WI38 (cell line): Measurements from ENCODE around the gene PALM.

ENCODE experiments used
- H3K4me3 ChIP-seq: 2 replicates; pipeline ENCODE4 v1.5.1; 2011; ENCODE audit warnings: low read depth, mild to moderate bottlenecking, control low read depth, low read length
- TF ChIP-seq, protein P1 (sequence below): IDR thresholded peaks from 2 replicates; pipeline ENCODE4 v1.5.1; 2012; ENCODE audit warnings: low read depth, mild to moderate bottlenecking, control low read depth, low read length

The PALM gene

DNA sequence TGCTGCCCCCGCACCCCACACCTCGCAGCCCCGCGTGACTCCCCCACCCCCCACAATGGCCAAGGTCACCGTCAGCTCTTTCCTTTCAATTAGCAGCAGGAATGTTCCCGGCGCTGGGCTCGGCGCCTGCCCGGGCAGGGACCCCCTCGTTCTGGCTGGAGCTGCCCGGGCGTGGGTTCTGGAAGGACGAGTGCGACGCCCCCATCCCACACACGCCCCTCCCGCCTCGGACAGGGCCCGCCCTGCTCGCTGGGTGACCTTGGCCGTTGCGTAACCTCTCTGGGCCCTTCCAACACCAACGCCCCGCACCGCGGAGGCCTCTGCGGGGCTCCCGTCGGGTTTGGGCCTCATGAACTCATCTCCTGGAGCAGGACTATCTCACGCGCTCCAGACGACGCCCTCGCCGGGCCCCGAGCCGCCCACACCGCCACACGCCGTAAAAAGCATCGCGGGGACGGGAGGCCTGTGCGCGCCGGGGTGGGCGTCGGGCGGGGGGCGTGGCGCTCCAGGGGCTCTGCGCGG lies 10.3 kb downstream of the PALM start:
- TF ChIP-seq, protein P1, sequence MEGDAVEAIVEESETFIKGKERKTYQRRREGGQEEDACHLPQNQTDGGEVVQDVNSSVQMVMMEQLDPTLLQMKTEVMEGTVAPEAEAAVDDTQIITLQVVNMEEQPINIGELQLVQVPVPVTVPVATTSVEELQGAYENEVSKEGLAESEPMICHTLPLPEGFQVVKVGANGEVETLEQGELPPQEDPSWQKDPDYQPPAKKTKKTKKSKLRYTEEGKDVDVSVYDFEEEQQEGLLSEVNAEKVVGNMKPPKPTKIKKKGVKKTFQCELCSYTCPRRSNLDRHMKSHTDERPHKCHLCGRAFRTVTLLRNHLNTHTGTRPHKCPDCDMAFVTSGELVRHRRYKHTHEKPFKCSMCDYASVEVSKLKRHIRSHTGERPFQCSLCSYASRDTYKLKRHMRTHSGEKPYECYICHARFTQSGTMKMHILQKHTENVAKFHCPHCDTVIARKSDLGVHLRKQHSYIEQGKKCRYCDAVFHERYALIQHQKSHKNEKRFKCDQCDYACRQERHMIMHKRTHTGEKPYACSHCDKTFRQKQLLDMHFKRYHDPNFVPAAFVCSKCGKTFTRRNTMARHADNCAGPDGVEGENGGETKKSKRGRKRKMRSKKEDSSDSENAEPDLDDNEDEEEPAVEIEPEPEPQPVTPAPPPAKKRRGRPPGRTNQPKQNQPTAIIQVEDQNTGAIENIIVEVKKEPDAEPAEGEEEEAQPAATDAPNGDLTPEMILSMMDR: no peak
- H3K4me3 ChIP-seq: no peak overlapping the region

DNA sequence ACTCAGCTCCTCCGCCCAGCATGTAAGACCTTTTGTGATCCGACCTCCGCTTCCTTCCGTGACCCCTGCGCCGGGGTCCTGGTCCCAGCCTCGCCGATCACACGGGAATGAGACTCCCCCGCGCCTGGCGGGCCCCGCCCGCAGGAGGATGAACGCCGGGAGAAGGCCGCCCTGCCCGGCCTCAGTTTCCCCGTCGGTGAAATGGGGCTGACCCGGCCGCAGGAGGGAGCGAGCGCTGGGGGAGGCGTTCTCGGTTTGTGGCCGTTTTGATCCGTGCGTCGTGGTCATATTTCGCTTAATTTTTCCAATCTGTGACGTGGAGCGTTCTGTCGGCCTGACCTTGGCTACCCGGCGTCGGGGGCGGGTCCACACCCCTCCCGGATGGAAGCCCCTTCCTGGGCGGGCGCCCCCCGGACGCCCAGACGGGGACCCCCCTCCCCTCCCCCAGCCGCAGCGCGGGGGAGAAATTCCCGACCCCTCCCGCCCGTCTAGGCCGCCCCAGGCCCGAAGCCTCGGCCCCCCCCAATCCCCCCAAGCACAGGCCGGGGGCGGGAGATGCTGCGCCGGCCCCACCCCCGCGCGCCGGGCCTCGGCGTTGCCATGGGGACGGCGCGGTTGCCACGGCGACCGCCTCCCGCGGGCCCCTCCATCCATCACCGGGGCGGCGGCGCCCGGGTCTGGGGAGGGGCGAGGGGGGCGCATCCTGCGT lies 11.1 kb downstream of the PALM start:
- TF ChIP-seq, protein P1: no peak
- no peak overlapping the region for H3K4me3 ChIP-seq

DNA sequence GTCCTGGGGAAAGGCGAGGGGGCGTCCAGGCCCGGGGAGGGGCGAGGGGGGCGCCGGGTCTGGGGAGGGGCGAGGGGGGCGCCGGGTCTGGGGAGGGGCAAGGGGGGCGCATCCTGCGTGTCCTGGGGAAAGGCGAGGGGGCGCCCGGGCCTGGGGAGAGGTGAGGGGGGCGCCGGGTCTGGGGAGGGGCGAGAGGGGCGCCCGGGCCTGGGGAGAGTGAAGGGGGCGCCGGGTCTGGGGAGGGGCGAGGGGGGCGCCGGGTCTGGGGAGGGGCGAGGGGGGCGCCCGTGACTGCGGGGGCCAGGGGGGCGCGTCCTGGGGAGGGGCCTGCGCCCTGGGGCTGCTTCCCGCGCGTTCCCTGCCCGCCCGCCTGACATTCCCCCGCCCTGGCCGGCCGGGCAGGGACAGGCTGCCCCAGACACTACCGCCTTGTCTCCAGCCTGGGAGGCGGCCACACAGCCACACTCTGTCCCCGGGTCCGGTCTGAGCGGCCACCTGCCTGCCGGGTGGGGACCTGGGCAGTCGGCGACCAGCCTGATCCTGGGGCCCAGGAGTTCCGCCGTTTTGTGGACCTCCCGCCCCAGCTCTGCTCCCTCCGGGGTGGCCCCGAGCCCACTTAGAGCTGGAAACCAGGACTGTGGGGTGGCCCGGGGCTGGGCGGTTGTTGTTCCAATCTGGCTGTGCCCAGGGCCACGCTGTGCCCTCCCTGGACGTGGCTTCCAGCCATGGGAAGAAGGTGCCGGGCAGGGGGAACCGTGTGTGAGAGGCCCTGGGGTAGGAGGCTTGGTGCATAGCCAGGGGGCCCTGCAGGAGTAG lies 11.8 kb downstream of the PALM start:
- TF ChIP-seq, protein P1: no peak
- no peak overlapping the region for H3K4me3 ChIP-seq

DNA sequence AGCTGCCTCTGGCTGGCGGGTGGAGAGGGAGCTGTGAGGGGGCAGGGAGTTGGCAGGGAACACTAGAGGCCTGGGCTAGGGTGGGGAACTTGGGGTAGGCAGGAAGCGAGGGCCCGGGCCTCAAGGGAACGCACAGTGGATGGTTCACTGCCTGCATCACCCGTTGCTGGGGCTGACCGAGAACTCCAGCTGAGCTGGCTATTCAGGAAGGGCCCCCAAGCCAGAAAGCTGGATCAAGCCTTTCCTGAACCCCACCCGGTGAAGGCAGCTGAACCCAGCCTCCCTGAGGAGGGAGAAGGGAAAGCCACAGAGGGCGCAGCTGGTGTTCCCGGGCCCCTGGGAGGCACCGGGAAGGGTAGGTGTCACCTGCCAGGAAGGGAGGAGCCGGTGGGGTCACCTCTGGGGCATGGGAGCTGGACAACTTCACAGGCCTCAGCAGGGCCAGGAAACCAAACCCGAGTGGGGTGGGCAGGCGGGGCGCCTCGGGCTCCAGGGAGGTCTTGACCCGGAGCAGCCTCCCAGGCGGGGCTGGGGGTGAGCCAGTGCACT lies 13.9 kb downstream of the PALM start:
- TF ChIP-seq, protein P1: no peak
- H3K4me3 ChIP-seq: no peak overlapping the region

DNA sequence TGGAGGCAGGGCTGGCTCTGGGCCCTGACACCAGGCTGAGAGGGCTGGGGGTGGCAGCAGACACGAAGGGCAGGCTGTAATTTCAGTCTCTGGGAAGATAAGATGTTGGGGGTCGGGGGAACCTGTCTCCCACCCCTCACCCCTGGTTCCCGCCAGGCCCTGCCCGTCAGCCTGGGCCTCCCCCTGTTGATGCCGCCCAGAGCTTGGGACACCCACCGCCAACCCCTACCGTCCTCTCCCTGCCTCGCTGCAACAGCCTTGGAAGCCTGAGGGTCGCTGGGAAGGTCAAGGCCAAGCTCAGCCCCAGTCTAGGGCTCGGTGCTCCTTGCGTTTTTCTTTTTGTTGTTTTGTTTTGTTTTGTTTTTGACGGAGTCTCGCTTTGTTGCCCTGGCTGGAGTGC lies 14.5 kb downstream of the PALM start:
- H3K4me3 ChIP-seq: no peak overlapping the region
- TF ChIP-seq, protein P1: no peak

DNA sequence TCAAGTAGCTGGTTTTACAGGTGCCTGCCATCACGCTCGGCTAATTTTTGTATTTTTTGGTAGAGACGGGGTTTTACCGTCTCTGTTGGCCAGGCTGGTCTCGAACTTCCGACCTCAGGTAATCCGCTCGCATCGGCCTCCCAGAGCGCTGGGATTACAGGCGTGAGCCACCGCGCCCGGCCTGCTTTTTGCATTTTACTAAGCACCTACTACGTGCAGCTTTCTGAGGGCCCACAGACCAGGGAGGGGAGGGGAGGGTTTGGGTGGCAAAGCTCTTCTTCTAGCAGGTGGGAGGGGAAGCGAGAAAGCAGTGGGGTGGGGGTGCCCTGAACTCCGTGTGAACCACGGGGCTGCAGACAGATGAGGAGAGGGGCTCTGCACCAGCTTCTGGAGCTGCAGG lies 15.0 kb downstream of the PALM start:
- TF ChIP-seq, protein P1: no peak

More for the DNA sequence above, 15.0 kb downstream of the PALM start:
- no peak overlapping the region for H3K4me3 ChIP-seq
